GM23248 (cell line): Measurements from ENCODE around the gene TLR9. TPM values are rescaled to one million over a fixed set of nuclear protein-coding genes. Genes with fewer than 3 reads are reported as not detected.
A peak's percentile ranks its signal among the peaks of the same experiment; 100 is the strongest.

Experiments used
- DNase-seq: peaks from one replicate; pipeline ENCODE4 v3.0.0-alpha.2; 2015
- H2AFZ ChIP-seq: fragments of 200-600 bp; sonication (generic); 2 replicates; pipeline ENCODE4 v1.6.1; 2016; ENCODE audit warnings: antibody characterized with exemption
- H3F3A ChIP-seq: fragments of 200-600 bp; sonication (generic); 2 replicates; pipeline ENCODE4 v1.6.1; 2016; ENCODE audit warnings: mild to moderate bottlenecking, antibody characterized with exemption, mixed run types; ENCODE audit not compliant: insufficient read depth
- H3K27ac ChIP-seq: fragments of 200-600 bp; sonication (generic); 2 replicates; pipeline ENCODE4 v1.5.1; 2016; ENCODE audit warnings: mild to moderate bottlenecking
- H3K27me3 ChIP-seq: fragments of 200-600 bp; sonication (generic); replicated peaks from 2 replicates; pipeline ENCODE4 v1.6.1; 2016; ENCODE audit warnings: mild to moderate bottlenecking; ENCODE audit not compliant: insufficient read depth
- H3K36me3 ChIP-seq: fragments of 200-600 bp; sonication (generic); 2 replicates; pipeline ENCODE4 v1.6.1; 2016; ENCODE audit warnings: low read depth, mild to moderate bottlenecking
- H3K4me1 ChIP-seq: fragments of 200-600 bp; sonication (generic); 2 replicates; pipeline ENCODE4 v1.6.1; 2016; ENCODE audit warnings: mild to moderate bottlenecking; ENCODE audit not compliant: insufficient read depth
- H3K4me2 ChIP-seq: fragments of 200-600 bp; sonication (generic); one replicate; pipeline ENCODE4 v1.6.1; 2016; ENCODE audit warnings: mild to moderate bottlenecking; ENCODE audit not compliant: unreplicated experiment
- H3K4me3 ChIP-seq: fragments of 200-600 bp; sonication (generic); 2 replicates; pipeline ENCODE4 v1.5.1; 2016; ENCODE audit warnings: mild to moderate bottlenecking
- H3K79me2 ChIP-seq: fragments of 200-600 bp; sonication (generic); 2 replicates; pipeline ENCODE4 v1.6.1; 2016; ENCODE audit warnings: mild to moderate bottlenecking; ENCODE audit not compliant: insufficient read depth
- H3K9ac ChIP-seq: fragments of 200-600 bp; sonication (generic); 2 replicates; pipeline ENCODE4 v1.6.1; 2016; ENCODE audit warnings: mild to moderate bottlenecking
- H3K9me2 ChIP-seq: fragments of 200-600 bp; sonication (generic); 2 replicates; pipeline ENCODE4 v1.6.1; 2016; ENCODE audit warnings: mixed run types, mild to moderate bottlenecking, moderate library complexity; ENCODE audit not compliant: insufficient read depth
- H3K9me3 ChIP-seq: fragments of 200-600 bp; sonication (generic); one replicate; pipeline ENCODE4 v1.6.1; 2017; ENCODE audit warnings: low read depth
- H4K20me1 ChIP-seq: fragments of 200-600 bp; sonication (generic); 2 replicates; pipeline ENCODE4 v1.6.0; 2016; ENCODE audit not compliant: insufficient read depth
- EZH2 ChIP-seq: fragments of 200-600 bp; sonication (generic); IDR thresholded peaks from 2 replicates; pipeline ENCODE4 v1.6.1; 2018; ENCODE audit warnings: antibody characterized with exemption, mild to moderate bottlenecking; ENCODE audit not compliant: insufficient read depth, poor library complexity, severe bottlenecking
- EZH2phosphoT487 ChIP-seq: fragments of 200-600 bp; sonication (generic); IDR thresholded peaks from 2 replicates; pipeline ENCODE4 v1.6.1; 2018; ENCODE audit warnings: antibody characterized with exemption, moderate library complexity, mild to moderate bottlenecking, low read depth; ENCODE audit not compliant: insufficient read depth
- WGBS, 2 experiments: methylation state at CpG; one replicate each; pipeline ENCODE4 v1.1.6; 2015 to 2017; ENCODE audit warnings: low lambda C conversion rate in 2 of 2, low coverage in 1 of 2; ENCODE audit errors: missing lambda C conversion rate in 2 of 2; 5-methylcytosine and 5-hydroxymethylcytosine counted together
- in situ Hi-C: fragments of 300-500 bp; cut with MboI; formaldehyde crosslinking; loops from 2 replicates; pipeline ENCODE4 v1.15.0; 2020
- polyA plus RNA-seq: library from polyadenylated mRNA; unstranded; fragments of >200 nt; fragmentation: Nextera tagmentation; extraction: Ambion mirVana; gene quantifications from 2 replicates; pipeline ENCODE4 v1.2.1, GENCODE V29; 2016
- total RNA-seq: library from RNA; depleted of rRNA; stranded (reverse); fragments of >200 nt; shearing (Covaris generic); gene quantifications from 2 replicates; pipeline ENCODE4 v1.2.3, GENCODE V29; 2014

Gene TLR9
- total and polyA plus RNA-seq, 2 experiments from 2014 or later: not detected

GRCh38 chr3:52218454-52218853 lies 7.0 kb downstream of the TLR9 start:
- H3K4me1 ChIP-seq: peaks cover 13% of the 10 kb centered on the region
- no peaks in the 10 kb centered on the region for H3K9me2 ChIP-seq
- 94 to 96% methylated on average over 12 of the region's 12 CpGs for WGBS, 2 experiments
- no peaks in the 10 kb centered on the region for H3K27me3 ChIP-seq
- peaks cover 29% of the 10 kb centered on the region for H3F3A ChIP-seq
- in situ Hi-C loops: no loop called here
- DNase-seq: no peak
- TF ChIP-seq EZH2 (no peak), EZH2phosphoT487 (no peak)
- H3K9ac ChIP-seq: no peak overlapping the region
- H3K9me3 ChIP-seq: no peaks in the 10 kb centered on the region
- peaks cover 11% of the 10 kb centered on the region; the same call in 1 of the 2 replicates for H3K36me3 ChIP-seq
- H4K20me1 ChIP-seq: no peaks in the 10 kb centered on the region
- H3K79me2 ChIP-seq: no peaks in the 10 kb centered on the region
- H2AFZ ChIP-seq: no peak overlapping the region
- no peak overlapping the region for H3K4me3 ChIP-seq
- no peak overlapping the region for H3K27ac ChIP-seq
- no peak overlapping the region for H3K4me2 ChIP-seq

- in situ Hi-C loops: no loop called here
- no peak overlapping the region for H3K9ac ChIP-seq
- H3K4me1 ChIP-seq: peaks cover 13% of the 10 kb centered on the region
- H3K9me2 ChIP-seq: no peaks in the 10 kb centered on the region
- peaks cover 31% of the 10 kb centered on the region for H3F3A ChIP-seq
- H3K4me3 ChIP-seq: no peak overlapping the region
- H4K20me1 ChIP-seq: no peaks in the 10 kb centered on the region
- no peak overlapping the region for H2AFZ ChIP-seq
- H3K27me3 ChIP-seq: no peaks in the 10 kb centered on the region
- no peaks in the 10 kb centered on the region for H3K9me3 ChIP-seq
- no peak overlapping the region for H3K4me2 ChIP-seq
- DNase-seq: no peak
- H3K79me2 ChIP-seq: no peaks in the 10 kb centered on the region
- WGBS, 2 experiments: 91 to 93% methylated on average over 3 of the region's 3 CpGs
- no peak overlapping the region for H3K27ac ChIP-seq
- H3K36me3 ChIP-seq: peaks cover 16% of the 10 kb centered on the region; the same call in 1 of the 2 replicates
- TF ChIP-seq EZH2phosphoT487 (no peak), EZH2 (no peak)
Measured at GRCh38 chr3:52218026-52218425, 7.4 kb downstream of the TLR9 start.

DNA sequence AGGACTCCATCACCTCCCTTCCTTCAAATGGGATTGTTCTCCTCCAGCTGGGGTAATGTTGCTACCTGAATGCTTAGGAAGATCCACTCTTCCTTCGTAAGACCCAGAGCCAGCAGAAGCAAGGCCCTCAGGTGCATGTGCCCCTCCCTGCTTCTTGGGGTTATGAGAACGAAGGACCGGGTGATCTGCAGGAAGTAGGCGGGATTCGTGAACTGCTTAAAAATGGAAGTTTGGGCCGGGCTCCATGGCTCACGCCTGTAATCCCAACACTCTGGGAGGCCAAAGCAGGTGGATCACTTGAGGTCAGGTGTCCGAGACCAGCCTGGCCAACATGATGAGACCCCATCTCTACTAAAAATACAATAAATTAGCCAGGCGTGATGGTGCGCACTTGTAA lies 8.0 kb downstream of the TLR9 start:
- no peaks in the 10 kb centered on the region for H3K27me3 ChIP-seq
- H3K27ac ChIP-seq: 0 out of 2 replicates have a peak overlapping the region, but pooled peaks have one; percentile 0
- WGBS, 2 experiments: 85 to 91% methylated on average over 10 of the region's 10 CpGs
- peaks cover 19% of the 10 kb centered on the region; the same call in 1 of the 2 replicates for H3K36me3 ChIP-seq
- no peak overlapping the region for H2AFZ ChIP-seq
- H3K4me3 ChIP-seq: no peak overlapping the region
- in situ Hi-C loops: no loop called here
- H3K9me2 ChIP-seq: no peaks in the 10 kb centered on the region
- H3K4me2 ChIP-seq: peak overlapping the region; percentile 48
- no peaks in the 10 kb centered on the region for H3K79me2 ChIP-seq
- no peaks in the 10 kb centered on the region for H3K9me3 ChIP-seq
- TF ChIP-seq EZH2: no peak
- H3K4me1 ChIP-seq: peaks cover 13% of the 10 kb centered on the region
- H3F3A ChIP-seq: peaks cover 31% of the 10 kb centered on the region
- H4K20me1 ChIP-seq: no peaks in the 10 kb centered on the region
- H3K9ac ChIP-seq: no peak overlapping the region
- no peak for DNase-seq

GRCh38 chr3:52216585-52217408 lies 8.6 kb downstream of the TLR9 start:
- Histone ChIP-seq H4K20me1 (no peaks in the 10 kb centered on the region), H3K9ac (no peak overlapping the region), H3K27me3 (no peaks in the 10 kb centered on the region), H3K4me2 (peak overlapping the region; percentile 48), H3K4me1 (peaks cover 13% of the 10 kb centered on the region), H2AFZ (no peak overlapping the region), H3K79me2 (no peaks in the 10 kb centered on the region), H3K9me2 (no peaks in the 10 kb centered on the region), H3K9me3 (no peaks in the 10 kb centered on the region), H3K4me3 (no peak overlapping the region), H3K36me3 (peaks cover 24% of the 10 kb centered on the region; the same call in 1 of the 2 replicates), H3F3A (peaks cover 34% of the 10 kb centered on the region), H3K27ac (0 out of 2 replicates have a peak overlapping the region, but pooled peaks have one; percentile 0)
- in situ Hi-C loops: no loop called here
- DNase-seq: peak; percentile 74
- 29 to 34% methylated on average over 13 of the region's 13 CpGs for WGBS, 2 experiments
- TF ChIP-seq EZH2: no peak
- TF ChIP-seq EZH2phosphoT487: no peak
